Neural progenitor cell (in vitro differentiated cells): Measurements from ENCODE around the gene CCDC102A. TPM values are rescaled to one million over a fixed set of nuclear protein-coding genes. Genes with fewer than 3 reads are reported as not detected.
A peak's percentile ranks its signal among the peaks of the same experiment; 100 is the strongest.

Experiments used
- DNase-seq: peaks from one replicate; pipeline ENCODE4 v3.0.0-alpha.2; 2016; ENCODE audit warnings: low spot score
- H2AFZ ChIP-seq: fragments of 200-600 bp; sonication (generic); replicated peaks from 2 replicates; pipeline ENCODE4 v1.6.1; 2016; ENCODE audit warnings: antibody characterized with exemption
- H3F3A ChIP-seq: fragments of 200-600 bp; sonication (generic); 2 replicates; pipeline ENCODE4 v1.6.1; 2016; ENCODE audit warnings: antibody characterized with exemption, low read depth
- H3K27ac ChIP-seq: fragments of 200-600 bp; sonication (generic); 2 replicates; pipeline ENCODE4 v1.5.1; 2016; ENCODE audit warnings: mild to moderate bottlenecking
- H3K27me3 ChIP-seq: fragments of 200-600 bp; sonication (generic); 2 replicates; pipeline ENCODE4 v1.6.1; 2016; ENCODE audit warnings: mild to moderate bottlenecking, moderate library complexity
- H3K36me3 ChIP-seq: fragments of 200-600 bp; sonication (generic); 2 replicates; pipeline ENCODE4 v1.5.1; 2016
- H3K4me1 ChIP-seq: fragments of 200-600 bp; sonication (generic); 2 replicates; pipeline ENCODE4 v1.6.1; 2016; ENCODE audit warnings: mixed run types
- H3K4me2 ChIP-seq: fragments of 200-600 bp; sonication (generic); 2 replicates; pipeline ENCODE4 v1.6.1; 2016
- H3K4me3 ChIP-seq: fragments of 200-600 bp; sonication (generic); 2 replicates; pipeline ENCODE4 v1.5.1; 2016
- H3K79me2 ChIP-seq: fragments of 200-600 bp; sonication (generic); 2 replicates; pipeline ENCODE4 v1.6.1; 2016; ENCODE audit warnings: low read depth
- H3K9ac ChIP-seq: fragments of 200-600 bp; sonication (generic); 2 replicates; pipeline ENCODE4 v1.6.1; 2016
- H3K9me3 ChIP-seq: fragments of 200-600 bp; sonication (generic); 2 replicates; pipeline ENCODE4 v1.5.1; 2016; ENCODE audit warnings: low read depth
- H4K20me1 ChIP-seq: fragments of 200-600 bp; sonication (generic); 2 replicates; pipeline ENCODE4 v1.6.1; 2016; ENCODE audit warnings: low read depth
- H3K27ac Mint-ChIP-seq: 3 replicates; pipeline ENCODE4 v1.8.0; 2021; ENCODE audit warnings: mixed read lengths
- H3K27me3 Mint-ChIP-seq: 2 replicates; pipeline ENCODE4 v1.8.0; 2022; ENCODE audit warnings: low read depth, mild to moderate bottlenecking, inconsistent platforms, moderate library complexity, mixed read lengths; ENCODE audit not compliant: insufficient read depth
- H3K36me3 Mint-ChIP-seq: 3 replicates; pipeline ENCODE4 v1.8.0; 2021; ENCODE audit warnings: mixed read lengths
- H3K4me1 Mint-ChIP-seq: 3 replicates; pipeline ENCODE4 v1.8.0; 2021; ENCODE audit warnings: mixed read lengths
- H3K4me3 Mint-ChIP-seq: 3 replicates; pipeline ENCODE4 v1.8.0; 2021; ENCODE audit warnings: mild to moderate bottlenecking, moderate library complexity, mixed read lengths
- H3K9me3 Mint-ChIP-seq: 3 replicates; pipeline ENCODE4 v1.8.0; 2020; ENCODE audit warnings: mixed read lengths
- EZH2 ChIP-seq: fragments of 200-600 bp; sonication (generic); IDR thresholded peaks from 2 replicates; pipeline ENCODE4 v1.6.1; 2017; ENCODE audit warnings: antibody characterized with exemption, mild to moderate bottlenecking, moderate library complexity
- EZH2phosphoT487 ChIP-seq: fragments of 200-600 bp; sonication (generic); IDR thresholded peaks from 2 replicates; pipeline ENCODE4 v1.6.1; 2017; ENCODE audit warnings: antibody characterized with exemption
- total RNA-seq: library from RNA; depleted of rRNA; stranded (reverse); fragments of >200 nt; gene quantifications from 2 replicates; pipeline ENCODE4 v1.2.3, GENCODE V29; 2015; ENCODE audit warnings: low replicate concordance
- TF ChIP-seq, protein P1 (sequence below): fragments of 200-600 bp; sonication (generic); IDR thresholded peaks from 2 replicates; pipeline ENCODE4 v1.5.1; 2017; ENCODE audit warnings: antibody characterized with exemption, mild to moderate bottlenecking

CCDC102A gene
- total RNA-seq, 1 donor from 2014 or later: 3.9 TPM

GRCh38 chr16:57532266-57532625 is 4.1 kb downstream of the CCDC102A start:
- H3K4me1 Mint-ChIP-seq: peaks cover 51% of the 10 kb centered on the region
- DNase-seq: no peak
- Histone ChIP-seq H3K9me3 (no peaks in the 10 kb centered on the region), H3K9ac (no peak overlapping the region), H3K27ac (no peak overlapping the region), H3K4me2 (peak overlapping the region; percentile 48), H3K36me3 (no peaks in the 10 kb centered on the region), H3K4me1 (peaks cover 16% of the 10 kb centered on the region), H3F3A (peaks cover 26% of the 10 kb centered on the region), H4K20me1 (peaks cover 11% of the 10 kb centered on the region), H3K4me3 (no peak overlapping the region), H3K27me3 (peaks cover 36% of the 10 kb centered on the region), H3K79me2 (peaks cover 9% of the 10 kb centered on the region), H2AFZ (no peak overlapping the region)
- no peak for TF ChIP-seq EZH2phosphoT487
- TF ChIP-seq EZH2: no peak
- TF ChIP-seq, protein P1, sequence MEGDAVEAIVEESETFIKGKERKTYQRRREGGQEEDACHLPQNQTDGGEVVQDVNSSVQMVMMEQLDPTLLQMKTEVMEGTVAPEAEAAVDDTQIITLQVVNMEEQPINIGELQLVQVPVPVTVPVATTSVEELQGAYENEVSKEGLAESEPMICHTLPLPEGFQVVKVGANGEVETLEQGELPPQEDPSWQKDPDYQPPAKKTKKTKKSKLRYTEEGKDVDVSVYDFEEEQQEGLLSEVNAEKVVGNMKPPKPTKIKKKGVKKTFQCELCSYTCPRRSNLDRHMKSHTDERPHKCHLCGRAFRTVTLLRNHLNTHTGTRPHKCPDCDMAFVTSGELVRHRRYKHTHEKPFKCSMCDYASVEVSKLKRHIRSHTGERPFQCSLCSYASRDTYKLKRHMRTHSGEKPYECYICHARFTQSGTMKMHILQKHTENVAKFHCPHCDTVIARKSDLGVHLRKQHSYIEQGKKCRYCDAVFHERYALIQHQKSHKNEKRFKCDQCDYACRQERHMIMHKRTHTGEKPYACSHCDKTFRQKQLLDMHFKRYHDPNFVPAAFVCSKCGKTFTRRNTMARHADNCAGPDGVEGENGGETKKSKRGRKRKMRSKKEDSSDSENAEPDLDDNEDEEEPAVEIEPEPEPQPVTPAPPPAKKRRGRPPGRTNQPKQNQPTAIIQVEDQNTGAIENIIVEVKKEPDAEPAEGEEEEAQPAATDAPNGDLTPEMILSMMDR: no peak
- peaks cover 10% of the 10 kb centered on the region for H3K36me3 Mint-ChIP-seq
- H3K4me3 Mint-ChIP-seq: peak overlapping the region; percentile 37
- peak overlapping the region; percentile 90 for H3K27ac Mint-ChIP-seq
- no peaks in the 10 kb centered on the region for H3K9me3 Mint-ChIP-seq
- H3K27me3 Mint-ChIP-seq: peaks cover 21% of the 10 kb centered on the region

GRCh38 chr16:57531635-57532265 is 4.6 kb downstream of the CCDC102A start:
- TF ChIP-seq, protein P1: no peak
- TF ChIP-seq EZH2 (no peak), EZH2phosphoT487 (no peak)
- Mint-ChIP-seq H3K4me3 (no peak overlapping the region), H3K4me1 (peaks cover 49% of the 10 kb centered on the region), H3K36me3 (peaks cover 10% of the 10 kb centered on the region), H3K27me3 (peaks cover 19% of the 10 kb centered on the region), H3K9me3 (no peaks in the 10 kb centered on the region), H3K27ac (no peak overlapping the region)
- H3K4me3 ChIP-seq: no peak overlapping the region
- peaks cover 36% of the 10 kb centered on the region for H3K27me3 ChIP-seq
- no peak for DNase-seq
- no peak overlapping the region for H3K4me2 ChIP-seq
- no peak overlapping the region for H3K27ac ChIP-seq
- H3K4me1 ChIP-seq: peaks cover 13% of the 10 kb centered on the region
- no peaks in the 10 kb centered on the region for H3K9me3 ChIP-seq
- H3K36me3 ChIP-seq: no peaks in the 10 kb centered on the region
- peaks cover 21% of the 10 kb centered on the region for H3F3A ChIP-seq
- H2AFZ ChIP-seq: no peak overlapping the region
- no peak overlapping the region for H3K9ac ChIP-seq
- H3K79me2 ChIP-seq: peaks cover 9% of the 10 kb centered on the region
- H4K20me1 ChIP-seq: peaks cover 11% of the 10 kb centered on the region

GRCh38 chr16:57531253-57531575 is 5.2 kb downstream of the CCDC102A start:
- Histone ChIP-seq H3K27ac (no peak overlapping the region), H2AFZ (no peak overlapping the region), H3K79me2 (peaks cover 9% of the 10 kb centered on the region), H3K9me3 (no peaks in the 10 kb centered on the region), H3K36me3 (no peaks in the 10 kb centered on the region), H3K4me3 (no peak overlapping the region), H3K27me3 (peaks cover 36% of the 10 kb centered on the region), H4K20me1 (peaks cover 11% of the 10 kb centered on the region), H3F3A (peaks cover 16% of the 10 kb centered on the region), H3K9ac (no peak overlapping the region), H3K4me2 (no peak overlapping the region), H3K4me1 (peaks cover 13% of the 10 kb centered on the region)
- Mint-ChIP-seq H3K36me3 (peaks cover 10% of the 10 kb centered on the region), H3K9me3 (no peaks in the 10 kb centered on the region), H3K4me3 (no peak overlapping the region), H3K27ac (no peak overlapping the region), H3K4me1 (peaks cover 49% of the 10 kb centered on the region), H3K27me3 (peaks cover 21% of the 10 kb centered on the region)
- no peak for DNase-seq
- TF ChIP-seq EZH2: no peak
- TF ChIP-seq, protein P1: no peak
- TF ChIP-seq EZH2phosphoT487: no peak
